Myocyte (in vitro differentiated cells): ENCODE data around the gene CCDC57. TPM values are rescaled to one million over a fixed set of nuclear protein-coding genes. Genes with fewer than 3 reads are reported as not detected.

ENCODE experiments used
- DNase-seq: peaks from one replicate; pipeline ENCODE4 v3.0.0-alpha.2; 2012; ENCODE audit warnings: low read depth
- total RNA-seq: library from RNA; depleted of rRNA; stranded (reverse); fragments of >200 nt; gene quantifications from 2 replicates; pipeline ENCODE4 v1.2.3, GENCODE V29; 2014

CCDC57 gene
- total RNA-seq, 1 donor from 2014 or later: 11.3 TPM

DNA sequence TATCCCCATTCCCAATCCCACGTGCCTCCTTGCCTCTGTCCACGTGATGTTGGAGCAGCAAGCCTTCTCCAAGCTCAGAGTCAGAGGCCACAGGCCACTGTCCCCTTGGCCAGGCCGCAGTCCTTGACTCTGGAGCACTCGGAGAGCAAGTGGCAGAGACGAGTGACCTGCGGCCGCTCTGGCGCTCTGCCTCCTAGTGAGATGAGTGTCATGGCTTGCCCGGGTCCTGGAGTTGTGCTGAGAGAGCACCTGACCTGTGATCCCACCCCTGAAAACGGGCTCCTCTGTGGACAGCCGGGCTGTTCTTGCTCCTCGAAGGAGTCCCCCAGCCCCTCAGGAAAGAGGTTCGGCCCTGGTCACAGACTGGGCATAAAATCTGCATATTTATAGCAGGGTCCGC, 104.6 kb downstream of the CCDC57 start:
- no peak for DNase-seq

DNA sequence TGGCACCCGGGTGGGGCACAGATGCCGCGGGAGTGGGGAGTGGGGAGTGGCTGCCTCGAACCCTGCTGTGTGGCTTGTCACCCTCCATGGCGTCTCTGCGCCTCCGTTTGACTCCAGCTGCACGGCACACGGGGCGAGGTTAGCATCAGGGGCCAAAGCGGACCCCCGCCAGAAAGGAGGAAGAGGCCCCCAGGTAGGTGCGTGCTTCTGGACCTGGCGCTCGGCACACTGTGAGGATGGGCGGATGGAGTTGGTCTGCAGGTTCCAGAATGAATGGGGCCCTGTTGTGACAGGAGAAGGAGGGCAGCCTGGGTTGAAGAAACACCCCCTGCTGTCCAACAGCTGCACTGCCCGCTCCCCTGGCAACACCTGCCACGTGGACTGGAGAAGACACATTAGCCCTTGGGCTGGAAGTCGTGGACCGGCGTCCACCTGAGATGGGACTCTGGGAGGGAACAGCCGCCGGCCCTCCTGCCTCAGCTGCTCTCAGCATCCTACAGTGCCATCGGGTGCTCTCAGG, 105.2 kb downstream of the CCDC57 start:
- no peak for DNase-seq

DNA sequence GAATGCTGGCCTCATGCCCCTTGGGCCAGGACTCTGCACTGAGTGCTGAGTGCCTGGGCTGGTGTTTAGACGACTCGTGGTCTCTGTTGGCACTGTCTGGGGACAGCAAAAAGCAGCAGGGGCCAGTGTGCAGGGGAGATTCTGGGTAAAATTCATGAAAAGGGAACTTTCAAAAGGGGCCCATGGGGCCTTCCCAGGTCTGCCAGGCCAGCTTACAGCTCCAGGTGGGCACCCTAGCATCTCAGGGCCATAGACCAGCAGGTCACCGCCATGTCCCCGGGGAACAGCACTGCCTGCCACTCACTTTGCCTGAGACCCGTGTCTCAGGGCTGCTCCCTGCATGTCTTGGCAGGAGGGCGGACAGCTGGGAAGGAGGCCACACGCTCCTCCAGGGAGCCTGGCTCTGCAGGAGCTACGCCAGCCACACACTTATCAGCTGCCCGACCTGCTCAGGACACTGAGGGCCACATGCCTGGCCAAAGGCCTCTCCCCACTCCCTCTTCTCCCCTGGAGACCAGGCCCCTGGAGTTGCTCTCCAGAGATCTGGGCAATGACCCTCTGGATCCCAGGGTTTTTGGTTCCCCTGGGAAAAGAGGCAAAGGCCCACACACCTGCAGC, 105.8 kb downstream of the CCDC57 start:
- peak; percentile 47 for DNase-seq

DNA sequence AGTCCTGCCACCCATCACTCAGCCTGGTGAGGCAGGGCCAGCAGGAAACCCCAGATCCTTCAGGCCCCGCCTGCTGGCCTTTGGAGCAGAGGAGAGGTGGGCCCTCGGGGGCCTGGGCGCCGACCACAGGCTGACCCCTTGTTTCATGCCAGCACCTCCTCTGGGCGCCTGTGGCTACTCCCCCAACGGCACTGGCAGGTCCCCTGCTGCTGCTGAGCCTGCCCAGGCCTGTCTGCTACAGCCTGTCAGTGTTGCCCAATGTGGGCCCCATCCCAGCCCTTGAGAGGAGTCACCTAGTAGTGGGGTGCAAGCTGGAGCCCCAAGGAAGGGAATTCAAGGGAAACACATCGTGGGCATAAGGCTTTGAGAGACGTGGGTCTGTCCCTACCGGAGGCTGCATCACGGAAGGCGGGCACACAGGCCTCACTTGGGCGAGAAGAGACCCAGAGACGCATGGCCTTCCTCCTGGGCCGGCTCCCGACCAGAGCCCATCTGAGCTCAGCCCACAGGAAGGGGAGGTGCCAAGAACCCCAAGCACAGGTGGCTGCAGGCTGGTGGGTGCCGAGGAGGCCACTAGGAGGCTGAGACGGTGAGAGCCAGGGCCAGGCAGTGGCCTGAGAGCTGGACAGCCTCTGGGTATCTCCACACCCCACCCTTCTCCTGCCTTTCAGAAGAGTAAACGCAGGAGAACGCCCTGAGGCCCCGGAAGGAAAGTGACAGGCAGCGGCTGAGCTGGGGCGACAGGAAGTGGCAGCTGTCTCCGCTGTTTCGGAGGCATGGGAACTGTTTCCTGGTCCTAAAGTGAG, 106.6 kb downstream of the CCDC57 start:
- DNase-seq: peak; percentile 80

DNA sequence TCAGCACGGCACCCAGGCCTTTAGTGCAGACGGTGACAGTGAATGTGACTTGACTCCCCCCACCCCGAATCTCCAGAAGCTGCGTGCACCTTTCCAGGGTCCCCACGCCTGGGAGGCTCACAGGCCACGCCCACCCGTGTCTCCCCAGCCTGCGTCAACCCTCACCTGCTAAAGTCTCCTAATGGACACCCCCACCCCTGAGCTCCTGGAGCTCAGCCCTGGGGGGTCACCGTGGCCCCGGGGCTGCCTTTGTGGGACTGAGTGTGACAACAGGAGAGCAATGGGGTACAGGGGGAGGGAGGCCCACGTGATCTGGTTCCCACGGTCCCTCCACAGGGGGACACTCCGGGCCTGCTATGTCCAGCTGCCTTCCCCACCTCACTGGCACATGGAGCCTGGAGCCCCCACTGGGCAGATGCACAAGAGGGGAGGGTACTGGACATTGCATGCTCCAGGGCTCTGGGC, 107.2 kb downstream of the CCDC57 start:
- no peak for DNase-seq

DNA sequence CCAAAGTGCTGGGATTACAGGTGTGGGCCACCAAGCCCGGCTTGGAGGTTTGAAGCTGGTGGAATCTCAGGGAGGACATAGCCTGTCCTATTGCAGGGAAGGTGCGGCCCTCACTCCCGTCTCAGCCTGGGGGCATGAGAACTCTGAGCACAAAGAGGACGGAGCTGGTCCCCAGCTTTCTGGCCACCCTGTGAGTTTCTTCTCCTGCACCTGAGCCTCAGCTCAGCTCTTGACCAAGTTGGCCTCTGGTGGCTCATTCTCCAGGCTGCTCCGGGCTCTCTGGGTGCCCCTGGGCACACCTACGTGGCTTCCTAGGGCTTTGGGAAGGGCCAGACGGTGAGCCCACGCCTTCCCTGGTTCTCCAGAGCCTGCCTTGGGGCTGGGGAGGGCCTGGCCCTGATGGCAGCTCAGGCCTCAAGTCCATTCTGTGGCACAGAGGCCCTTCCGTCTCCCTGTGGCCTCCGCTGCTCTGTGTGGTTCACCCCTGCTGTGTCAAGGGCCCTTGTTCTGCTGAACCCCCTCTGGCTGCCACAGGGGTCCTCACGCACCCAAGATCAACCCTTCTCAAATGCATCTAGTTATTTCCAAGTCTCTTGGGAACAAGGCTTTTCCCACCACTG, 107.7 kb downstream of the CCDC57 start:
- no peak for DNase-seq

DNA sequence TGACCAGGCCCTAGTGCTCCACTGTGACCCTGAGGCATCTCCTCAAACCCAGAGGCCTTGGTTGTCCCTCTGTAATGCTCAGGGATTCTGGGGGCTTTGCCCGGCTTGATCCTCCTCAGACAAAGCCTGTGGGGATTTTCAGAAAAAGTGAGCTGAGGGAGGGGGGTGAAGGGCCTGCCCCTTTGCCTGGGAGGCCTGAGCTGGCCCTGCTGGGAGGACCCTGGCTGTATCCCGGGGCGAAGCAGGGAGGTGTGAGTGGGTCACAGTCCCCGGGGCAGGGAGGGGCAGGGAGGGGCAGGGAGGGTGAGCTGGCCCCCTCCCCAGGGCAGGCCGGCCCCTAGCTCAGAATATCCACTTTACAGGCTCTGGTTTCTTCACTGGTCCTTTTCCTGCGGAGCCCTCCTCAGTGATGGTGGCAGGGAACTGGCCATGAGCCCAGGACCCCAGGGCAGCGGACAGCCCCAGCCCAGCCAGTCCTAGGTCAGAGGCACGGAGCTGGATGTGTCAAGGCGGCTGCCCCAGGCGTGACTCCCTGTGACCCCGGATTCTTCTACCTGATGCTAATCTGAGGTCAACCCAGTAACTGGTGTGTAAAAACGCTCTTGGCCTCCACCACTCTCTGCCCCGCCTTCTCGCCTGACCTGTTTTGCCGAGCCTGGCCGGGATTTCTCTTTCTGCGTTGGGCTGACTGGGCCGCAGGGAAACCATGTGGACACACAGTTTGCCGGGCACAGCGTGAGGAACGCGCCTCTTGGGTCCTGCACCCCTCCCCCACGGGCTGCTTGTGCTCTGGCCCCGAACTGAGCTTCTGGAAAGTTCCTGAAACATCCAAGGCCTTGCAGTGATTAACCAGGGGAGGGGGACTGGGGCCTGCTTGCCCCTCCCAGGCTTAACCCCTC, 108.8 kb downstream of the CCDC57 start:
- DNase-seq: no peak

DNA sequence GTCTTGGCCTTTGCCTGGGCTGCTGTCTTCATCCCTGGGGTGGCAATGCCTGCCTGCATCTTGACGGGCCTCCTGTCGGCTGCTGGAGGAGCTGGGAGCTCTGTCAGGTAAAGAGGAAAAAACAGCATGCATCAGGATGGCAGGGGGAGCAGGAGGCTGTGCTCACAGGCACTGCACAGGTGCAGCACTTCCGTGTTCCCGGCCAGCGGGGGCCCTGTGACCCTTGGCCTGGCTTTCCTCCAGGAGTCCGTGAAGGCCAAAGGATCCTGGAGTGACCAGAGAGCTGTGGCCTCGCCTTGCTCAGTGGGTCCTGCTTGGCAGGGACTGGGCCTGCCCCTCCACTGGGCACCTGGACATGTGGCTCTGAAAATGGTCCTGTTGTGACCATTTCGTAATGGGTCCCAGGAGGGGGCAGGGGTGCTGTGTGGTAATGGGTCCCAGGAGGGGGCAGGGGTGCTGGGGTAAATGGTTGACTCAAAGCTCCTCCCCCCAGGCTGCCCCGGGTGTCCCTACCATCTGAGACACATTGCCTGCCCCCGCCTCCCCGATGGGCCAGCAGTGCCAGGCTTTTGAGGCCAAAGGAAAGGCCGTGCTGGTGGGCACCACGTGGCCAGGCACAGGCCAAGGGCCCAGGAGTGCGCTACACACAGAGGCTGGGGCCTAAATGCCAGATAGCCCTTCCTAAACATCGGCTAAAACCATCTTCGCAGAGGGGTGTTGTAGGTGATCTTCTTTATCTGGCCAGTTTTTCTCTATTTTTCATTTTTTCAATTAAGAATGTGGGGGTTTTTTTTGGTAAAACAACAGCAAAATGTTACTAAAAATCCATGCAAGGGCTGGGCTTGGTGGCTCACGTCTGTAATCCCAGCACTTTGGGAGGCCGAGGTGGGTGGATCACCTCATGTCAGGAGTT, 110.6 kb downstream of the CCDC57 start:
- peak; percentile 9 for DNase-seq

DNA sequence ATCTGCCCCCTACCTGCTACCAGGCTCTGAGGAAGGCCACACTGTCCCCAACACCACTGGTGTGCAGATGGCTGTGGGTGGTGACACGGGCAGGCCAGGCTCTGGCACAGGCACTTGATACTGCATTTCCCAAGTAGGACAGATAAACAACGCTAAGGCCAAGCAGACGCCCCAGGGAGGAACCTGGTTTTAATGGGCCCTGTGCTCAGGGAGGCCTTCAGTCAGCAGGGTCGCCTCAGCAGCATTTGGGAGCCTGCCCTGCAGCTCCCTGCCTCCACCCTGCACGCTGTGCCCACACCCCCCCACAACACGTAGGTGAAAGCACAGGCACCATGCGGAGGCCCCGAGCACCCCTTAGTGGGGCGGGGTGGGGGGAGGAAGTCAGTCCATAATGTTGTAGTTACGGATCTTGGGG, 111.3 kb downstream of the CCDC57 start:
- no peak for DNase-seq

DNA sequence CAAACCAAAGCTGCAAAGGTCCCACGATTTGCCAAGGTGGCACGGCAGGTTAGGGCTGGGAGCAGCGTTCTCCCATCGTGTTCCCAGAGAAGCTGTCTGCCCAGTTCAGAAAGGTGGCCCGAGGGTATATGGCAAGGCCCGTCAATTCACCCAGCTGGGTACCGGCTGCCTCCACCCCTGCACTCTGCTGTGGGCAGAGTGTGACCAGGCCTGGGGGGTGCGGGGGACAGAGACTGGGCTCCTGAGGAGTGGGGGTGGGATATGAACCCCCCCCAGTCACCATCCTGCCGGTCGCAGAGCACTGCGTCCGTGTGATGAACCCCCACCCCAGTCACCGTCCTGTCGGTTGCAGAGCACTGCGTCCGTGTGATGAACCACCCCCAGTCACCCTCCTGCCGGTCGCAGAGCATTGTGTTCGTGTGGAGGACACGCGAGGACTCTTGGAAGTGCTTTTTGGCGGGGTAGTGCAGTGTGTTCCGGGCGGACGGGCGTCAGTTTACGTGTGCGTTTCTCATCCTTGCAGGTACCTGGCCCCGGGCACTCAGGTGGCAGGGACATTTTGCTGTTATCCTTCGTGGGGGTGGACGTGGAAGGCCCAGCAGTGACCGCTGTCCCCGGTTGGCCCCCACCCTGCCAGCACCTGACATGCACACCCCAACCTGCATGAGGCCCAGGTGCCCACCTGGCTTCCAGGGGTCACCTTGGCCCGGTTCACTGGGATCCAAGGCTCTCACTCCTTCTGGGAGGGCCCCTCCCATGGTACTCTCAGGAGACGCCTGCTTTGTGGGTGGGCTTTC, 111.9 kb downstream of the CCDC57 start:
- DNase-seq: no peak

DNA sequence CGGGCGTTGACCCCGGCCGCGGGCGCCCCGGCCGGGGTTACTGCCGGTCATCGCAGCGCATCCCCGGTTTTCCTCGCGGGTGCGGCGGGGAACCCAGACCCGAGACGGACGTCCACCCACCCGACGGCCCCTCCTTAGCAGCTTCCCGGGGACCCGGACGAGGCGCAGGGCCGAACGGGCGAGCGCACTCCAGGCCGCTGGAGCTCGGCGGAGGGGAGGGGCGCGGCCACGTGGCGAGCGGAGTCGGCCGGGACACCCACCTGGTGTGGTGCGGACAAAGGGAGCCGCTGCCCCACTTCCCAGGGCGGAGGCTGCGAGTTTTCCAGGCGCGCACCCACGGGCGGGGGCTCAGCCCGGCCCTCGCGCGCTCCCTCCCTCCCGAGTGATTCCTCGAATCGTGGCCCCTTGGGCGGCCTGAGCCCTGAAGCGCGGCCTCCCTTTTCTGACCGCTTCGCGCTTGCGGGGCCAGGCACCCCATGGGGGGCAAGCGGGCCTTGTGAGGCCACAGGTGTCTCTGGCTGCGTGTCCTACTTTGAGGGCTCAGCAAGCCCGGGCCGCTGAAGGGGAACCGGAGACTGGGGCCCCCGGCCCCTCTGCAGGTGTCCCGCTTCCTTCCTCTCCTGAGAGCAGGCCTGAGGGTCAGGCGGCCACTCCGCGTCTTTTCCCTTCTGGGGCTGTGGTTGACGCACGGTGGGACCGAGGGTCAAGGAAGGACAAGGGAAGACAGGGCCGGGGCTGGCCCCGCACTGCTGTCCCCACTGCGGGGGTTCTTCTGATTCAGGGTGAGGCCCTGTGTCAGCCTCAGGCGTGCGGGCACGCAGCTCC, 113.5 kb downstream of the CCDC57 start:
- no peak for DNase-seq

DNA sequence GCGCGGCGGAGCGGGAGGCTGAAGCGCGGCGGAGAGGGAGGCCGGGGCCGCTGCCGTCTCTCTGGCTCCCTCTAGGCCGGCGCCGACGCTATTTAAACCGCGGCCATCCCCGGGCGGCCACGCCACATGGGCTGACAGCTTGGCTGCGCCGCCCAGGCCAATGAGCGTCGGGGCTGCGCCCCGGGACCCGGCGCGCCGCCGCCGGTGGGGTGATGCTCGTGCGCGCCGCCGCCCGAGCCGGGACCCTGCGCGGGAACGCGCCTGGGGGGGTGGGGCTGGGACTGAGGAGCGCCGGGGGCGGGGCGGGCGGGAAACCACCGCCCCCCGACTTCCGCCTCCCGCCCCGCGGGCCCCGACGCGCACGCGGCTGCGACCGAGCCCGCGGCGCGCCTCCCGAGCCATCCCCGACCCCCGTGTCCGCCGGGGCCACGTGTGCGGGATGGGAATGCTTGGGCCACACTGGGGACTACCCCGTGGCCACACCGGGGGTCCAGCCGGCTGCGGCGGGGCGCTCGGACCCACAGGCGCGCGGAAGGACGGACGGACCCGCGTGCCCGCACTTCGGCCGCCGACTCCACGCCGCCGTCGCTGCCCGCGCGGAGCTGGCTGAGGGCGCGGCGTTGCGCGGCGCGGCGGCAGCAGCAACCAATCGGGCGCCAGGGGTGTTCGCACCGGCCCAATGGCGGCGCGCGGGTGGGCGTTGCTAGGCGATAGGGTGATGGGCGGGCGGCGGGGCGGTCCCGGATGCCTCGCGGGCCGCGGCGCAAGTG, 114.3 kb downstream of the CCDC57 start, which contains the start of gene FASN:
Gene FASN (minus strand): TSS at position 68 of the 770 bp plus-strand sequence. CDS start 1,791 bp downstream, outside the sequence.
- peak; percentile 95 for DNase-seq

DNA sequence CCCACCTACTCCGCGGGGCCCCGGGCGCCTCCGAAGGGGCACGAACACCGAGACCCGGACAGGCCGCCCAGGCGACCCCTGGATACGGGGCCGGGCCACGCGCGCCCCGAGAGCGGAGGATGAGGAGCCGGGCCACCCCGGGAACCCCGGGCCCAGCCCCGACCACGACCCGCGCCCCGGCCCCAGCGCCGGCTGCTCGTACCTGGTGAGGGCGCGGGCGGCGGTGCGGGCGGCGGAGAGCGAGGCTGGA, 114.8 kb downstream of the CCDC57 start:
- no peak for DNase-seq

DNA sequence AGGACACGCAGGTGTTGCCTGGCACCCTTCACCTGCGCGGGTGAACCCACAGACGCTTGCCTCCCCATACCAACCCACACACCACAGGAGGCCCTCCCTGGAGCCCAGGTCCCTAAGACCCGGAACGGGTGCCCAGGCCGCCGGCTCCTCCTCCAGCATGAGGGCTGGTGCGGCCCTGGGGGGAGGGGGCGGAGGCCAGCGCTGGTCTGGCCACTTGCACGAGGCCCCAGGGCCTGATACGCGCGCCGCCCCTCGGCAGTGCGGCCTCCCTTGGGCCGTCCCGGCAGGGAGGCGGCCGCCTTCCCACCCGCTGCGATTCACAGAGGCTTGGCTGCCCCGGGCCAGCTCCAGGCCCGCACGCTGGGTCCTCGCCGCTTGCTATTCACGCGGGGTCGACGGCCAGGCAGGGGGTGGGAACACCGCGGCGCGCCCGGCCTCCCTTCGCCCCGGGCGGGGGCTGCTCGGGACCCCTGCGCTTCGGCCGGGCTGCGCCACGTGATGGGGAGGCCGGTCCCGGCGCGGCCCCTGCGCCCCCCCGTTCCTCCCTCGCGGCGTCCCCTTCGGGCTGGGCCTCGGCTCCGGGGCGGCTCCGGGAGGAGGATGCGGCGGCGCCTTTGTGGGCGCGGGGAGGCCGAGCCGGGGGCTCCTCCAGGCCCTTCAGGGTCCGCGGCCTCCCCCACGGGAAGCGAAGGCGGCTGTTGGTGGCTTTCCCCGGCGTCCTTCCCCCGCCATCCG, 115.3 kb downstream of the CCDC57 start:
- DNase-seq: peak; percentile 62

DNA sequence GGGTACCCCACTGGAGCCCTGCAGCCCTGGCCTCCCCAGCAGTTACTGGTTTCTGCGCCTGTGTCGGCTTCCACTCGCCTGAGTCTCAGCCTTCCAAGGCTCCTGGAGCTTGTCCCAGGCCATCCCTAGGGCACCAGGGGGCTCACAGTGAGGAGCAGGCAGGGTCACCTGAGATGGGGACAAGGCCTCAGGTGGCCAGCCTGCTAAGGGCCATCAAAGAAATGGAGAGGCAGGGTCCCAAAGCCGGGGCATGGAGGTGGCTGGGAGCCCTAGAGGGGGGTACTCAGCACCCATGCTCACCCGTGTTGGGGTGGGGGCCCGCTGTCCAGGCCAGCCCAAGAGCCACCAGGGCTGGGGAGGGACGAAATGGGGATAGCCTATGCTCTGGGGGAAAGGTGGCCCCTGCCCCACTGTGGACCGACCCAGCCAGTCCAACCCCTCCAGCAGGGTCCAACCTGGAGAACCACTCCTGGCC, 115.9 kb downstream of the CCDC57 start:
- DNase-seq: no peak

DNA sequence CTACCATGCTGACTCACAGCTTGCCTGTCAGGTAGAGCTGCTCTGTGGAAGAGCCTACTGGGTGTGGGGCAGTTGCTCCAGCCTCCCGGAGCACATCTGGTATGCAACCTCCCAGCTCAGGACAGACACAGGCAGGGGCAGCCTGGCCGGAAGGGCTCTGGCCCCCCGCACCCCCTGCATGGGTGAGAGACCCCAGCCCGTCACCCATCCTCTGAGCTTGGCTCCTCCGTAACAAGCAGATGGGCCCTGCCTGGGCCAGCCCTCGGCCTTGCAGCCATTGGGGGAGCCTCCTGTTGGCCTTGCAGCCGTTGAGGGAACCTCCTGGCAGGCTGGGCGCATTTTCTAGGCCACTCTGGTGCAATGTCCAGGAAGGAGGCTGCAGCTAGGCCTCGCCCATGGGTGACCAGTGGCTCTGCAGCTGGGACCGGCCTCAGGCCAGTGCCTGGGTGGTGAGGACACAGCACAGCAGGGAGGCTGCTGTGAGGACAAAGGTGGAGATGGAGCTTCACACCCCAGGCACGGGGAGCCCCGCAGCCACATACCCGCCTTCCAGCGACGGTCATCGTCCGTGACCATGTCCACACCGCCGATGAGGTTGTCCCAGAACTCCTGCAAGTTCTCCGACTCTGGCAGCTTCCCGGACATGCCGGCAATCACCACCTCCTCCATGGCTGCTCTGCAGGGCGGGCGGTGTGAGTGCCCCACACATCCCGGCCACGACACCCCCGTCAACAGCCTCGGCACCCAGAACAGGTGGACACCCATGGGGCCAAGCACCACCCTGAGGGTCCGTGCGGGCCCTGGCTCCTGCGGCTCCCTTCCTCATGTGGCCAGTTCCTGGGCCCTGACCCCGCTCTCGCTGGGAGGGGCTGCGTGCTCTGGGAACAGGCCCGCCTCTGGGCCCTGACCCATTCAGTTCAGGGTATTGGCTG, 116.6 kb downstream of the CCDC57 start:
- no peak for DNase-seq
